Uterus (tissue), 4 donors: ENCODE measurements around the gene ZNF100. TPM values are rescaled to one million over a fixed set of nuclear protein-coding genes. Genes with fewer than 3 reads are reported as not detected.

Experiments used
- small RNA-seq: library from RNA; depleted of rRNA; stranded (forward); fragments of <200 nt; gene quantifications from one replicate; pipeline ENCODE3, GENCODE V24; 2016
- total RNA-seq, 4 donors: library from RNA; depleted of rRNA in 3 of 4; stranded (reverse); fragments of >200 nt in 3 of 4; gene quantifications; one replicate each; pipeline versions ENCODE4 v1.1.0 to v1.2.4, GENCODE V29; 2014 to 2023
- donor health status: DM: yes; HTN: yes; CAD: no.

ZNF100 gene
- total RNA-seq, 4 donors from 2014 or later = 7.2 to 18.0 (median 14.3) TPM

Small RNA genes within 50 kb of the gene (small RNA-seq; reads per million reads assigned to genes)
- not detected for gene VN1R84P

Other genes starting within 250 kb of the ZNF100 start
- gene ZNF43, start 68.6 kb upstream of the ZNF100 start, total RNA-seq = 10 to 100 TPM; 12.3 to 43.1 (median 26.7) TPM
- gene ZNF208, start 243.4 kb upstream of the ZNF100 start, total RNA-seq = 10 to 100 TPM in 2 of 4 donors, 1 to 10 TPM in 2; 2.3 to 49.6 (median 13.4) TPM